Lower leg skin (tissue), 3 donors: ENCODE results near the gene PSME3.

ENCODE experiments used
- CTCF ChIP-seq, 3 donors: fragments of 450-650 bp; IDR thresholded peaks; one replicate each; pipeline ENCODE4 v1.5.1; 2016; ENCODE audit warnings: antibody characterized with exemption in 3 of 3, mild to moderate bottlenecking in 3 of 3, moderate library complexity in 2 of 3
- POLR2A ChIP-seq, 2 donors: fragments of 450-650 bp; IDR thresholded peaks; one replicate each; pipeline ENCODE4 v1.6.1; 2016 to 2017; ENCODE audit warnings: antibody characterized with exemption in 2 of 2, mild to moderate bottlenecking in 1 of 2, moderate library complexity in 1 of 2

- TF ChIP-seq CTCF (IDR thresholded peaks at IDR 0.05) (no peak), POLR2A (IDR thresholded peaks at IDR 0.05) (no peak)
Observed at GRCh38 chr17:42784811-42785592, 48.2 kb upstream of the PSME3 start.
